ENCODE results near the gene CIROP. TPM values are rescaled to one million over a fixed set of nuclear protein-coding genes. Genes with fewer than 3 reads are reported as not detected.

Gene CIROP
- total RNA-seq, 1 experiment from 2014 or later = 0.11 TPM

DNA sequence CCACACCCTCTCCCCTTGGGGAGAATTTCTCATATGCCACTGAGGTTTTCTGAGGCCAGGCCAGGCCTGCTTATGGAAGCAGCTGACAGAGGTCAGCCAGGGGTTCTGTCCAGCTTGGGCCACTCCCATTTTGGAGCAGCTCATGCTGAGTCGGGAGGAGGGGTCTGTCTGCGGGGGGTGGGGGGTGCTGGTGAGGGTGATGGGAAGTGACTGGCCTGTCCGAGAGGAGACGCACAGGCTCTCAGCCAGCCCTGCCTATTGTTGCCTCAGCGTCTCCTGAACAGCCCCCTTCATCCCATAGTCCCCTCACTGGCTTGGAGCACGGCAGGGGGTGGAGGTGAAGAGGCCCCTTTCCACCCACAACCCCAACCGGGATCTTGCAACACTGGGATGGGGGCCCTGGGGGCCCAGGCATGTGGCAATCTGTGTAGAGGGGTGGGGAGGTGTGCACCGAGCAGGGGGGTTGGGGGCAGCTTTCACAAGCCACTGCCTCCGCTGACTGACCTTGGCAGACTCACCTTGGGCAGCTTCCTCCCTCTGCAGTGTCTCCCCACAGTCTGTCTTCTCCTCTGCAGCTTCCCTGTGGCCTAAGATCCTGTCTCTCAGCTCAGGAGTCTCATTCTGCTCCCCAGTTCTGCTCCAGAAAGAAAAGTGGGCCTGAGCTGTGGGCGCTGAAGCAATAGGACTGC lies 8.8 kb upstream of the CIROP start:
- POLR2A ChIA-PET = interaction anchor here (0.7 to 2.6 kb wide), 4 partner anchors 9 to 234 kb away, joined by 3 to 7 read pairs (median 3); partner anchors contain the start of genes ACIN1, C14orf119 and CIROP
- no peak for DNase-seq (ENCODE audit: low spot score)

DNA sequence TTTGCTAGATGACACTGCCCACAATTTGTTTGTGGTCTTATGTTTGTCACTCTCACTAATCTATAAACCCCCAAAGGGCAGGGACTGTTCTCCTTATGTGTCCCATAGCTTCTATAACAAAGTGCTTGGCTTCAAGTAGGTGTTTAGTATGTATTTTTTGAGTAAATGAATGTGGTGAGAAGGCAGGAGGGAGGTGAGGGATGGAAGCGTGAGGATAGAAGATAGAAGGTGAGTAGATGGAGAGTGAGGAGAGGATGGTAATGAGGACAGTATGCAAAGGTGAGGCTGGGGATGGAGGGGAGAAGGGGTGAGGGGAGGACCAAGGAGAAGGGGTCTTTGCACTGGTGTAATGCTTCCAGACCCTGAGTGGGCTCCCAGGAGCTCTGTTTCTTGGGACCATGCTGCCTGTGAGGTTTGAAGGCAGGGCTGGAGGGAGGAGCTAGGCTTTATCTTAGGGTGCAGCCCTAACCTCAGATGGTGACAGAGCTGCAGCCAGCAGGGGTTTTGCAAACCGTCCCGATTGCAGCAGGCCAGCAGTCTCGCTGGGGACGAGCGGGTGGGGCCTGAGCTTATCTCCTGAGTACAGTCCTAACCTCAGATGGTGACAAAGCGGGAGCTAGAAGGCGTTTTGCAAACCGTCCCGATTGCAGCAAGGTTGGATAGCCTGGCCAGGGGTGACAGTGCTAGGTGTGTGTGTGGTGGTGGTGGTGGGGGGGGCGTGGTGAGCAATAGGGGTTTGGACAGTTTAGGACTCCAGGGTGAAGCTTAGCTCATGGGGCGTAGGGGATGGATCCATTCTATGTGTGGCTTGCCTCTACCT lies 7.8 kb upstream of the CIROP start:
- 0 out of 2 replicates have a peak overlapping the region, but pooled peaks have one; percentile 14 for H3K4me3 Mint-ChIP-seq
- no peaks in the 10 kb centered on the region for H3K9me3 Mint-ChIP-seq
- DNase-seq (ENCODE audit: low spot score) (no peak), ATAC-seq (no peak)
- H3K27ac Mint-ChIP-seq = no peak overlapping the region
- TF ChIP-seq, protein P1, sequence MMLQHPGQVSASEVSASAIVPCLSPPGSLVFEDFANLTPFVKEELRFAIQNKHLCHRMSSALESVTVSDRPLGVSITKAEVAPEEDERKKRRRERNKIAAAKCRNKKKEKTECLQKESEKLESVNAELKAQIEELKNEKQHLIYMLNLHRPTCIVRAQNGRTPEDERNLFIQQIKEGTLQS (CRISPR knock-in tag; conservative IDR thresholded peaks at IDR 0.05) = no peak
- TF ChIP-seq ZNF671 (CRISPR knock-in tag; IDR thresholded peaks at IDR 0.05) = no peak
- no peak for TF ChIP-seq CREM (CRISPR knock-in tag; IDR thresholded peaks at IDR 0.05)
- no peak for TF ChIP-seq SMAD3 (CRISPR knock-in tag; IDR thresholded peaks at IDR 0.05; ENCODE audit: borderline replicate concordance)
- no peak for TF ChIP-seq MXD4 (CRISPR knock-in tag; IDR thresholded peaks at IDR 0.05; ENCODE audit: borderline replicate concordance)
- TF ChIP-seq JUN (CRISPR knock-in tag; IDR thresholded peaks at IDR 0.05) = no peak
- H3K27me3 Mint-ChIP-seq (ENCODE audit: low read depth) = peaks cover 24% of the 10 kb centered on the region
- H3K36me3 Mint-ChIP-seq = peaks cover 4% of the 10 kb centered on the region; the same call in 1 of the 2 replicates
- peaks cover 20% of the 10 kb centered on the region for H3K4me1 Mint-ChIP-seq
- CTCF ChIA-PET = interaction anchor here (0.8 to 5.1 kb wide), 13 partner anchors 8 to 209 kb away, joined by 3 to 43 read pairs (median 4); partner anchors contain the start of genes ACIN1, C14orf119, CIROP and PABPN1
- POLR2A ChIA-PET = interaction anchor here (0.7 to 2.6 kb wide), 2 partner anchors 18 to 235 kb away, joined by 3 to 7 read pairs; partner anchors contain the start of genes ACIN1 and C14orf119

More for the DNA sequence above, 8.8 kb upstream of the CIROP start:
- CTCF ChIA-PET = interaction anchor here (0.8 to 5.1 kb wide), 10 partner anchors 7 to 264 kb away, joined by 3 to 43 read pairs (median 4); partner anchors contain the start of gene CMTM5
- Mint-ChIP-seq H3K4me1 (peaks cover 20% of the 10 kb centered on the region), H3K36me3 (peaks cover 4% of the 10 kb centered on the region; the same call in 1 of the 2 replicates), H3K27ac (no peak overlapping the region), H3K4me3 (no peak overlapping the region), H3K9me3 (no peaks in the 10 kb centered on the region), H3K27me3 (ENCODE audit: low read depth) (peaks cover 24% of the 10 kb centered on the region)
- TF ChIP-seq SOX15 (CRISPR knock-in tag; IDR thresholded peaks at IDR 0.05) (no peak), ZNF263 (CRISPR knock-in tag; IDR thresholded peaks at IDR 0.05; ENCODE audit: low read depth) (no peak), TCF7 (CRISPR knock-in tag; IDR thresholded peaks at IDR 0.05; ENCODE audit: low read depth) (no peak), MXD4 (CRISPR knock-in tag; IDR thresholded peaks at IDR 0.05; ENCODE audit: borderline replicate concordance) (no peak), PRRX2 (CRISPR knock-in tag; IDR thresholded peaks at IDR 0.05) (no peak)
- TF ChIP-seq, protein P2, sequence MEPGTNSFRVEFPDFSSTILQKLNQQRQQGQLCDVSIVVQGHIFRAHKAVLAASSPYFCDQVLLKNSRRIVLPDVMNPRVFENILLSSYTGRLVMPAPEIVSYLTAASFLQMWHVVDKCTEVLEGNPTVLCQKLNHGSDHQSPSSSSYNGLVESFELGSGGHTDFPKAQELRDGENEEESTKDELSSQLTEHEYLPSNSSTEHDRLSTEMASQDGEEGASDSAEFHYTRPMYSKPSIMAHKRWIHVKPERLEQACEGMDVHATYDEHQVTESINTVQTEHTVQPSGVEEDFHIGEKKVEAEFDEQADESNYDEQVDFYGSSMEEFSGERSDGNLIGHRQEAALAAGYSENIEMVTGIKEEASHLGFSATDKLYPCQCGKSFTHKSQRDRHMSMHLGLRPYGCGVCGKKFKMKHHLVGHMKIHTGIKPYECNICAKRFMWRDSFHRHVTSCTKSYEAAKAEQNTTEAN (CRISPR knock-in tag; IDR thresholded peaks at IDR 0.05) = no peak
- TF ChIP-seq, protein P3, sequence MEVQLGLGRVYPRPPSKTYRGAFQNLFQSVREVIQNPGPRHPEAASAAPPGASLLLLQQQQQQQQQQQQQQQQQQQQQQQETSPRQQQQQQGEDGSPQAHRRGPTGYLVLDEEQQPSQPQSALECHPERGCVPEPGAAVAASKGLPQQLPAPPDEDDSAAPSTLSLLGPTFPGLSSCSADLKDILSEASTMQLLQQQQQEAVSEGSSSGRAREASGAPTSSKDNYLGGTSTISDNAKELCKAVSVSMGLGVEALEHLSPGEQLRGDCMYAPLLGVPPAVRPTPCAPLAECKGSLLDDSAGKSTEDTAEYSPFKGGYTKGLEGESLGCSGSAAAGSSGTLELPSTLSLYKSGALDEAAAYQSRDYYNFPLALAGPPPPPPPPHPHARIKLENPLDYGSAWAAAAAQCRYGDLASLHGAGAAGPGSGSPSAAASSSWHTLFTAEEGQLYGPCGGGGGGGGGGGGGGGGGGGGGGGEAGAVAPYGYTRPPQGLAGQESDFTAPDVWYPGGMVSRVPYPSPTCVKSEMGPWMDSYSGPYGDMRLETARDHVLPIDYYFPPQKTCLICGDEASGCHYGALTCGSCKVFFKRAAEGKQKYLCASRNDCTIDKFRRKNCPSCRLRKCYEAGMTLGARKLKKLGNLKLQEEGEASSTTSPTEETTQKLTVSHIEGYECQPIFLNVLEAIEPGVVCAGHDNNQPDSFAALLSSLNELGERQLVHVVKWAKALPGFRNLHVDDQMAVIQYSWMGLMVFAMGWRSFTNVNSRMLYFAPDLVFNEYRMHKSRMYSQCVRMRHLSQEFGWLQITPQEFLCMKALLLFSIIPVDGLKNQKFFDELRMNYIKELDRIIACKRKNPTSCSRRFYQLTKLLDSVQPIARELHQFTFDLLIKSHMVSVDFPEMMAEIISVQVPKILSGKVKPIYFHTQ (CRISPR knock-in tag; IDR thresholded peaks at IDR 0.05) = no peak
- TF ChIP-seq, protein P4, sequence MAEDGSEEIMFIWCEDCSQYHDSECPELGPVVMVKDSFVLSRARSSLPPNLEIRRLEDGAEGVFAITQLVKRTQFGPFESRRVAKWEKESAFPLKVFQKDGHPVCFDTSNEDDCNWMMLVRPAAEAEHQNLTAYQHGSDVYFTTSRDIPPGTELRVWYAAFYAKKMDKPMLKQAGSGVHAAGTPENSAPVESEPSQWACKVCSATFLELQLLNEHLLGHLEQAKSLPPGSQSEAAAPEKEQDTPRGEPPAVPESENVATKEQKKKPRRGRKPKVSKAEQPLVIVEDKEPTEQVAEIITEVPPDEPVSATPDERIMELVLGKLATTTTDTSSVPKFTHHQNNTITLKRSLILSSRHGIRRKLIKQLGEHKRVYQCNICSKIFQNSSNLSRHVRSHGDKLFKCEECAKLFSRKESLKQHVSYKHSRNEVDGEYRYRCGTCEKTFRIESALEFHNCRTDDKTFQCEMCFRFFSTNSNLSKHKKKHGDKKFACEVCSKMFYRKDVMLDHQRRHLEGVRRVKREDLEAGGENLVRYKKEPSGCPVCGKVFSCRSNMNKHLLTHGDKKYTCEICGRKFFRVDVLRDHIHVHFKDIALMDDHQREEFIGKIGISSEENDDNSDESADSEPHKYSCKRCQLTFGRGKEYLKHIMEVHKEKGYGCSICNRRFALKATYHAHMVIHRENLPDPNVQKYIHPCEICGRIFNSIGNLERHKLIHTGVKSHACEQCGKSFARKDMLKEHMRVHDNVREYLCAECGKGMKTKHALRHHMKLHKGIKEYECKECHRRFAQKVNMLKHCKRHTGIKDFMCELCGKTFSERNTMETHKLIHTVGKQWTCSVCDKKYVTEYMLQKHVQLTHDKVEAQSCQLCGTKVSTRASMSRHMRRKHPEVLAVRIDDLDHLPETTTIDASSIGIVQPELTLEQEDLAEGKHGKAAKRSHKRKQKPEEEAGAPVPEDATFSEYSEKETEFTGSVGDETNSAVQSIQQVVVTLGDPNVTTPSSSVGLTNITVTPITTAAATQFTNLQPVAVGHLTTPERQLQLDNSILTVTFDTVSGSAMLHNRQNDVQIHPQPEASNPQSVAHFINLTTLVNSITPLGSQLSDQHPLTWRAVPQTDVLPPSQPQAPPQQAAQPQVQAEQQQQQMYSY (CRISPR knock-in tag; IDR thresholded peaks at IDR 0.05) = no peak
- ATAC-seq = peak; percentile 20

All from WTC11 (cell line).